LoVo (cell line): Measurements from ENCODE around the gene CRYL1.

Experiments
- DNase-seq: peaks from one replicate; pipeline ENCODE4 v3.0.0-alpha.2; 2016; ENCODE audit warnings: low spot score

CRYL1 gene

GRCh38 chr13:20397896-20398295, 127.8 kb downstream of the CRYL1 start:
- DNase-seq, result no peak

DNA sequence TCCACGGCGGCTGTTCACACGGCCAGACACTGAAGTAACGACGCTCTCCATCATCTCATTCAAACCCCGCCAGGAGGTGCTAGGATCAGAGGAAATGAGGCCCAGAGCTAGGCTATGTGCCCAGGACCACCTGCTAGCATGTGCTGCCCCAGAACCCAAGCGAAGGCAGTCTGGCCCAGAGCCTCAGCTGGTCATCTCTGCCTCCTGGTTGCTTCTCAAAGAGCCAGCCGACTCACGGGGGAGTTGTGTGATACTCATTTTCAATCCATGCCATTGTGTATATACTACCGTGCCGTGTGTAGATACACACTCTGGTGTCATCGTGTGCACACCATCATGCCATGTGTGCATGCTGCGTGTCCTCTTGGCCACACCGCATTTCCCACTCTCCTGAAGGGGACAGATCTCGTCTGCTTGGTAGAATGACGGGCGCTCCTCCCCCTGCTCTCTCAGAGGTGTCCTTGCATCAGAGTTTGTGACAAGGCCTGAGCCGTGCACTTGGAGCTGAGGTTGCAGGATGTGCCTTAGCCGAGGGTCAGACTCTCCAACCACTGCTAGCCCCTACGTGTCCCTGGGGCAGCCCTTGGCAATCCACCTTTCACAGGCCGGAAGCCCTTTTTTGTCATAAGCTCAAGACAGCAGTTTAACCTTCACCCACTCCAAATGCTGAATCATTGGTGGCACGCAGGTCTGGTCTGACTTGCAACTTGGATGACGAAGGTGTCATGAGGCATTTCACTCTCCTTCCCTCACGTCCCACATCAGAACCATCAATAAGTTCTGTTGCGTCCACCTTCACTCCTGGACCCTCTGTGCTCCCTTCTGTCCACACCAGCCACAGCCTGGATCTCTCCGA, 130.4 kb downstream of the CRYL1 start:
- DNase-seq, result no peak

- no peak for DNase-seq
These were observed 131.2 kb downstream of the CRYL1 start for GRCh38 chr13:20394506-20394905.

- no peak for DNase-seq
These were observed 131.5 kb downstream of the CRYL1 start for GRCh38 chr13:20394169-20394501.

- DNase-seq, result no peak
These were observed 132.1 kb downstream of the CRYL1 start for GRCh38 chr13:20393273-20394168.

- DNase-seq, result no peak
These were observed 133.1 kb downstream of the CRYL1 start for GRCh38 chr13:20392530-20392929.

GRCh38 chr13:20391597-20392452, 133.8 kb downstream of the CRYL1 start:
- DNase-seq, result no peak

- no peak for DNase-seq
These were observed 135.0 kb downstream of the CRYL1 start for GRCh38 chr13:20390526-20391175.

DNA sequence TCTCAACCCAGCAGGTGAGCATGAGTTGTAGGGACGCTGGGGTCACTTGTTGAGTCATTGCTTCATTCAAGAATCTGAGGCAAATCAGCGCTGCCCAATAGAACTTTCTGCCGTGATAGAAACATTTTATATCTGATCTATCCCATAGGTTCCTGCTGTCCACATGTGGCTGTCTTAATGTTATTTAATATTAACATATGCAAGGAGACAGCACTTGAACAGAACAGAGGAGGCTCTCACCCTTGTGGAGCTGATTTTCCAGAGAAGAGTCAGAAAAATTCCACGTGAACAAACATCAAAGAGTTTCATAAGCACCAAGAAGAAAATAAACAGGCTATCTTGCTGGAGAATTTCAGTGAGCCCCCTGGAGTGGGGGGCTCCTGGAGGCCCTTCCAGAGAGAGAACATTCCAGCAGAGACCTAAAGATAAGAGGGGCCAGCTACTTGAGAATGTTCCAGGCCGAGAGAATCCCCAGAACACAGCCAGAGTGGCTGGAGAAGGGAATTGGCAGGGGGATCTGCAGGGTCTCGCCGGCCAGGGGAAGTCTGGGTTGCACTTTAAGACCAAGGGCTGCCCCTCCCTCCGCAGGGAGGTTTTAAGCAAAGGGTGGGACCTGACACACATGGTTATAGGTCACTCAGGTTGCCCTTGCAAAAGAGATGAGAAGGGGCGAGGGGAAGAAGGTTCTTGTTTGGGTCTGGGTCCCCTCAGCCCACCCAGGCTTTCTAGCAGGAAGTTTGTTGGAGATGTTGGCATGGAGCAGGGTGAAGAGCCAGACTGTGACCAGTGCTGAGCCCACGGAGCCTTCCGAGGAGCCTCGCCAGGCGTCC, 135.7 kb downstream of the CRYL1 start:
- no peak for DNase-seq

DNA sequence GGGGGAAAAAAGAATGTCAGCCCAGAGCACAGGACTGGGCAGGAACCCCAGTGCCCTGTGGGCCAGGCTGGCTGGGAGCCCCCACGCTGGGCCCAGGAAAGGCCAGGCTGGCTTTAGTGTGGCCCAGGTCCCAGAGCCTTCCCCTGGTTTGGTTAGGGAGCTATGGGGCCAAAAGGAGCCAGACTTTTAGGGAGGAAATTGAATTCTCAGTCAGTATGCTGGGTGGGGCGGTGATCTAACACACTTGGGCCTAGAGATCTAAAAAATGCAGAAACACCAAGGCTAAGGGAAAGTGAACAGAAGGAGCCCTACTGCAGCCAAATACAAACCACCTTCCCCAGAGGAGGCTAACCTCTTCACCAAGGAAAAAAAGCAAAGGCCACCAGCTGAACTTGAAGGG, 137.5 kb downstream of the CRYL1 start:
- no peak for DNase-seq

GRCh38 chr13:20387441-20387971, 138.2 kb downstream of the CRYL1 start:
- no peak for DNase-seq

DNA sequence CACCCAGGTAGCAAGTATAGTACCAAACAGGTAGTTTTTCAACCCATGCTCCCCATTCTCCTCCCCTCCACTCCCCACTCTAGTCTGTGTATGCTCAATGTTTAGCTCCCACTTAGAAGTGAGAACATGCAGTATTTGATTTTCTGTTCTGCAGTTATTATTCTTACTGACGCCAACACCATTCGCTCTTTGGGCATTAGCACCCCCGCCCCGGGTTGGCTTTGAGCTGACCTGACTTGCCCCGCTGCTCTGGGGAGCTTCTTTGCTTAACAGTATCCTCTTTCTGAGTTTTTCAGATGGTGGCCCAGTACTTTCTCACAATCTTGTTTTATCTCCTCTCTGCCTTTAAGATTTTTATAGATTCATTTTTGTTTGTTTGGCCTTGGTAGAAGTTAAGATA, 138.7 kb downstream of the CRYL1 start:
- no peak for DNase-seq

GRCh38 chr13:20383058-20383457, 142.6 kb downstream of the CRYL1 start:
- DNase-seq, result no peak

GRCh38 chr13:20381401-20381800, 144.3 kb downstream of the CRYL1 start:
- DNase-seq, result no peak

- DNase-seq, result peak; percentile 18
These were observed 146.9 kb downstream of the CRYL1 start for GRCh38 chr13:20378721-20379120.

DNA sequence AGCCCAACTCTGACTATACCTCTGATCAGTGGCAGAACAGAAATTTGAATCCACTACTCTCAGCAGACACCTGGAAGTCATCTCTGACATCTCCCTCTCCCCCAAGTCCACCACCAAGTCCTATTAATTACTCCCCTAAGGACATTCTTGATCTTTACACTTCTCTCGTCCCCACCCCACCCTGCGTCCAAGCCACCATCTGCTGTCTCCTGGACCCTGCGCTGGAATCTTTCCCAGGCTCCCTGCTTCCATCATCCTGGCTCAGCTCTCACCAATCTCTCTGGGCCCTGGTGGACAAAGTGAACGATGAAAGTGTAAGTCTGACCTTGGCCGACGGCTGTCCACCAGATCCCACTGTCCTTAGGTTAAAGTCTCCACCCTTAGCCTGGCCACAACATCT, 147.9 kb downstream of the CRYL1 start:
- no peak for DNase-seq

- no peak for DNase-seq
These were observed 149.8 kb downstream of the CRYL1 start for GRCh38 chr13:20375871-20376270.

DNA sequence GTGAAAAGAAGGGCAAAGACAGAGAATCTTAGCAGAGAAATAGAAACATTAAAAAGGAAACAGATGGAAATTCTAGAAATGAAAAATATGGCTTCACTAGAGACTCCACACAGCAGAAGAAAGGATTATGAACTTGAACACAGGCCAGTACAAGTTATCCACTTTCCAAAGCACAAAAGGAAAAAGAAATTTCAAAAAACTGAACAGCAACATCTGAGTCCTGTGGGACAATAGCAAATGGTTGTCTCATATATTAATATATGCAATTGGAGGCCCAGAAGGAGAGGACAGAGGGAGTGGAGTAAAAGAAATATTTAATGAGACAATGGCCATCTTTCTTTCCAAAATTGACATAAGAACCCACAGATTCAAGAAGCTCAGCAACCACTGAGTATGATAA, 151.8 kb downstream of the CRYL1 start:
- no peak for DNase-seq

DNA sequence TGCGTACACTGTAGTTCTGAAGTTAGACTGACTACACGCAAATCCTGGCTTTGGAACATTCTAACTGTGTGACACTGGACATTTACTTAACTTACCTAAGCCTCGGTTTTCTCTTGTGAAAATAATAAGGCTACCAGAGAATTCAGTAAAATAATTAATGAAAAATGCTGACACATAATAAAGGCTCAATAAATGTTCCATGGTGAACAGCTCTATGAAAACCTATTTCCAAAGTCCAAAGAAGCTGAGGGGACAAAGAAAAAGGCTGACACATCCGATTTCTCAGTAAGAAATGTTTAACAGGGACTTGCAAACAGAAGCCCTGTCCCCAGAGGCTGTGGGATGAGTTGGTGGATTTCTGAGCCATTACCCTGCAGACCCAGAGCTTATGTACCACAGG, 153.8 kb downstream of the CRYL1 start:
- no peak for DNase-seq

GRCh38 chr13:20370815-20371421, 154.7 kb downstream of the CRYL1 start:
- peak; percentile 15 for DNase-seq
